Fibroblast of lung (primary cell): ENCODE data around the gene TLCD1. TPM values are rescaled to one million over a fixed set of nuclear protein-coding genes. Genes with fewer than 3 reads are reported as not detected.
"Not testable (repeated sequence)": the region's sequence is repeated elsewhere in the genome, so short reads cannot be mapped to it uniquely, and the experiment has no call there.

Experiments
- DNase-seq, 2 donors: peaks; one replicate each; pipeline versions ENCODE4 v3.0.0 to v3.0.0-alpha.2; 2010; ENCODE audit warnings: low read depth in 2 of 2
- H2AFZ ChIP-seq: 2 replicates; pipeline ENCODE4 v1.5.1; 2012; ENCODE audit warnings: low read length, control low read depth, inconsistent platforms
- H3K27ac ChIP-seq: 2 replicates; pipeline ENCODE4 v1.5.1; 2011; ENCODE audit warnings: low read length, control low read depth; ENCODE audit not compliant: insufficient read depth
- H3K27me3 ChIP-seq: 2 replicates; pipeline ENCODE4 v1.5.1; 2011; ENCODE audit warnings: mild to moderate bottlenecking, low read length; ENCODE audit not compliant: control insufficient read depth, insufficient read depth
- H3K36me3 ChIP-seq: 2 replicates; pipeline ENCODE4 v1.5.1; 2011; ENCODE audit warnings: low read length; ENCODE audit not compliant: control insufficient read depth, insufficient read depth
- H3K4me1 ChIP-seq: 2 replicates; pipeline ENCODE4 v1.5.1; 2011; ENCODE audit warnings: low read length; ENCODE audit not compliant: control insufficient read depth, insufficient read depth; ENCODE audit errors: extremely low read depth
- H3K4me2 ChIP-seq: 2 replicates; pipeline ENCODE4 v1.5.1; 2011; ENCODE audit warnings: low read length, control low read depth; ENCODE audit not compliant: insufficient read depth; ENCODE audit errors: extremely low read depth
- H3K4me3 ChIP-seq, 4 experiments: fragments of 200-600 bp in 1 of 4; sonication (generic) in 1 of 4; replicated peaks in 1 of 4; 2 replicates each; pipeline ENCODE4 v1.5.1; 2011 to 2016; ENCODE audit warnings: low read length in 4 of 4, low read depth in 3 of 4, mild to moderate bottlenecking in 3 of 4, control low read depth in 2 of 4, inconsistent platforms in 1 of 4, mixed read lengths in 1 of 4; ENCODE audit not compliant: insufficient read depth in 1 of 4; ENCODE audit errors: control extremely low read depth in 1 of 4
- H3K79me2 ChIP-seq: 2 replicates; pipeline ENCODE4 v1.5.1; 2012; ENCODE audit warnings: mild to moderate bottlenecking, low read length, inconsistent platforms; ENCODE audit not compliant: control insufficient read depth, insufficient read depth
- H3K9ac ChIP-seq: 2 replicates; pipeline ENCODE4 v1.5.1; 2011; ENCODE audit warnings: mild to moderate bottlenecking, low read length, control low read depth; ENCODE audit not compliant: insufficient read depth
- H3K9me3 ChIP-seq: 2 replicates; pipeline ENCODE4 v1.5.1; 2012; ENCODE audit warnings: low read depth, low read length; ENCODE audit not compliant: control insufficient read depth, insufficient read depth
- H4K20me1 ChIP-seq: 2 replicates; pipeline ENCODE4 v1.5.1; 2011; ENCODE audit warnings: low read length; ENCODE audit not compliant: control insufficient read depth, insufficient read depth; ENCODE audit errors: extremely low read depth
- CTCF ChIP-seq, 2 donors: IDR thresholded peaks in 1 of 2; conservative IDR thresholded peaks in 1 of 2; 1 replicate in 1 of 2; 2 replicates in 1 of 2; pipeline ENCODE4 v1.5.1; 2011 to 2012; ENCODE audit warnings: low read length in 2 of 2, control low read depth in 1 of 2, inconsistent platforms in 1 of 2, low read depth in 1 of 2, mild to moderate bottlenecking in 1 of 2
- EZH2 ChIP-seq: IDR thresholded peaks from 2 replicates; pipeline ENCODE4 v1.5.1; 2012; ENCODE audit warnings: low read length, control low read depth, mild to moderate bottlenecking; ENCODE audit errors: missing control alignments
- polyA plus RNA-seq, 2 donors: library from polyadenylated mRNA; depleted of rRNA in 1 of 2; stranded (reverse) in 1 of 2; unstranded in 1 of 2; fragments of >200 nt; gene quantifications; 2 replicates each; pipeline ENCODE4 v1.2.1, GENCODE V29; 2011 to 2012; ENCODE audit warnings: missing spikeins in 1 of 2
- total RNA-seq: library from RNA; depleted of rRNA; stranded (reverse); fragments of >200 nt; gene quantifications from 2 replicates; pipeline ENCODE4 v1.2.1, GENCODE V29; 2014

The TLCD1 gene
- total and polyA plus RNA-seq, 2 donors (not counting 1 experiment from before 2014, with no cell fraction given), result 6.6 to 10.8 TPM

- H2AFZ ChIP-seq, result no peak overlapping the region
- no peaks in the 10 kb centered on the region for H3K79me2 ChIP-seq
- no peaks in the 10 kb centered on the region for H3K36me3 ChIP-seq
- no peak overlapping the region for H3K4me2 ChIP-seq
- no peak overlapping the region for H3K4me3 ChIP-seq
- no peak overlapping the region for H3K27ac ChIP-seq
- H4K20me1 ChIP-seq, result no peaks in the 10 kb centered on the region
- no peak overlapping the region for H3K9ac ChIP-seq
- no peak for DNase-seq
- TF ChIP-seq EZH2 (no peak), CTCF (conservative IDR thresholded peaks at IDR 0.05 in 1 of 2, IDR thresholded peaks at IDR 0.05 in 1 of 2; ENCODE audit: low read depth in 1 of 2, low read length in 2 of 2) (no peak)
- no peaks in the 10 kb centered on the region for H3K27me3 ChIP-seq
- H3K4me1 ChIP-seq, result no peaks in the 10 kb centered on the region
- H3K9me3 ChIP-seq, result no peaks in the 10 kb centered on the region
Measured at GRCh38 chr17:28737316-28737715, 11.3 kb upstream of the TLCD1 start.

DNA sequence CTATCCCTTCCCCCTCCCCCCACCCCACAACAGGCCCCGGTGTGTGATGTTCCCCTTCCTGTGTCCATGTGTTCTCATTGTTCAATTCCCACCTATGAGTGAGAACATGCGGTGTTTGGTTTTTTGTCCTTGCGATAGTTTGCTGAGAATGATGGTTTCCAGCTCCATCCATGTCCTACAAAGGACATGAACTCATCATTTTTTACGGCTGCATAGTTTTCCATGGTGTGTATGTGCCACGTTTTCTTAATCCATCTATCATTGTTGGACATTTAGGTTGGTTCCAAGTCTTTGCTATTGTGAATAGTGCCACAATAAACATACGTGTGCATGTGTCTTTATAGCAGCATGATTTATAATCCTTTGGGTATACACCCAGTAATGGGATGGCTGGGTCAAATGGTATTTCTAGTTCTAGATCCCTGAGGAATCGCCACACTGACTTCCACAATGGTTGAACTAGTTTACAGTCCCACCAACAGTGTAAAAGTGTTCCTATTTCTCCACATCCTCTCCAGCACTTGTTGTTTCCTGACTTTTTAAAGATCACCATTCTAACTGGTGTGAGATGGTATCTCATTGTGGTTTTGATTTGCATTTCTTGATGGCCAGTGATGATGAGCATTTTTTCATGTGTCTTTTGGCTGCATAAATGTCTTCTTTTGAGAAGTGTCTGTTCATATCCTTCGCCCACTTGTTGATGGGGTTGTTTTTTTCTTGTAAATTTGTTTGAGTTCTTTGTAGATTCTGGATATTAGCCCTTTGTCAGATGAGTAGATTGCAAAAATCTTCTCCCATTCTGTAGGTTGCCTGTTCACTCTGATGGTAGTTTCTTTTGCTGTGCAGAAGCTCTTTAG is 10.1 kb upstream of the TLCD1 start:
- not testable (repeated sequence) for H3K27me3 ChIP-seq, DNase-seq, H3K4me3 ChIP-seq, H3K27ac ChIP-seq, H3K4me2 ChIP-seq, H4K20me1 ChIP-seq, H3K4me1 ChIP-seq, H3K9ac ChIP-seq, H3K36me3 ChIP-seq, H3K79me2 ChIP-seq, H3K9me3 ChIP-seq, H2AFZ ChIP-seq

DNA sequence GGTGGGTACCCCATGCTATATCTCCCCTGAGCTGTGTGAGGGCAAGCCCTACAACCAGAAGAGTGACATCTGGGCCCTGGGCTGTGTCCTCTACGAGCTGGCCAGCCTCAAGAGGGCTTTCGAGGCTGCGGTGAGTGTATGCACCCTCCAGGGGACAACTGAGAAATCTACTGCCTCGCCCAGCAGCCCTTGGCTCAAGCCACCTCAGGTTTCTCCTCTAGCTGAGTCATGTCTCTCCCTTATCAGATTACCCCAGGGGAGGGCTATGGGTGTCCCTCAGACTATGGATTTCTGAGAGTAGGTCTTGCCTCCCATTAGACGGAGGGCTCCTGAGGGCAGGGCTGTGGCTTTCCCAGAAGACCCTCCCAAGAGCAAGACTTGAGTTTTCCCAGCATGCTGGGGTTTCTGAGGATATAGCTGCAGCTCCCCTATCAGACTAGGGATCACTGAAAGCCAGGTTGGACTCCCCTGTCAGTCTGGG is 9.2 kb upstream of the TLCD1 start:
- Histone ChIP-seq H3K4me2 (no peak overlapping the region), H3K27me3 (no peaks in the 10 kb centered on the region), H2AFZ (no peak overlapping the region), H3K79me2 (no peaks in the 10 kb centered on the region), H3K36me3 (no peaks in the 10 kb centered on the region), H3K9me3 (no peaks in the 10 kb centered on the region), H4K20me1 (no peaks in the 10 kb centered on the region), H3K4me1 (no peaks in the 10 kb centered on the region), H3K27ac (no peak overlapping the region), H3K9ac (no peak overlapping the region), H3K4me3 (no peak overlapping the region)
- no peak for DNase-seq
- no peak for TF ChIP-seq CTCF (conservative IDR thresholded peaks at IDR 0.05 in 1 of 2, IDR thresholded peaks at IDR 0.05 in 1 of 2; ENCODE audit: low read depth in 1 of 2, low read length in 2 of 2)
- no peak for TF ChIP-seq EZH2
